Heart right ventricle (tissue), 16 donors: Measurements from ENCODE around the gene ZNF273. TPM values are rescaled to one million over a fixed set of nuclear protein-coding genes. Genes with fewer than 3 reads are reported as not detected.
A peak's percentile ranks its signal among the peaks of the same experiment; 100 is the strongest.

Source experiments
- ATAC-seq, 8 donors: fragments of 200-7000 bp; cut with Tn5 transposase; one replicate each; pipeline ENCODE4 v1.9.1; 2020; ENCODE audit warnings: mild to moderate bottlenecking in 8 of 8, moderate library complexity in 8 of 8, moderate number of reproducible peaks in 1 of 8
- DNase-seq, 2 donors: peaks; one replicate each; pipeline ENCODE4 v3.0.0-alpha.2; 2020
- H3K27ac ChIP-seq, 10 donors: fragments of 200-600 bp; sonication (generic) in 2 of 10; one replicate each; pipeline versions ENCODE4 v1.5.0 to v1.8.0; 2020 to 2022; ENCODE audit warnings: mild to moderate bottlenecking in 3 of 10
- H3K27me3 ChIP-seq, 7 donors: fragments of 200-600 bp; one replicate each; pipeline ENCODE4 v1.8.0; 2021 to 2022; ENCODE audit warnings: mild to moderate bottlenecking in 2 of 7
- H3K36me3 ChIP-seq, 9 donors: fragments of 200-600 bp; sonication (generic) in 1 of 9; one replicate each; pipeline versions ENCODE4 v1.5.0 to v1.8.0; 2020 to 2022; ENCODE audit warnings: mild to moderate bottlenecking in 2 of 9
- H3K4me1 ChIP-seq, 9 donors: fragments of 200-600 bp; sonication (generic) in 1 of 9; one replicate each; pipeline versions ENCODE4 v1.5.0 to v1.8.0; 2020 to 2022; ENCODE audit warnings: mild to moderate bottlenecking in 4 of 9
- H3K4me3 ChIP-seq, 10 donors: fragments of 200-600 bp; sonication (generic) in 2 of 10; one replicate each; pipeline versions ENCODE4 v1.5.0 to v1.8.0; 2020 to 2022; ENCODE audit warnings: mild to moderate bottlenecking in 7 of 10, moderate library complexity in 2 of 10
- H3K9me3 ChIP-seq, 11 donors: fragments of 200-600 bp in 10 of 11; sonication (generic) in 2 of 11; one replicate each; pipeline versions ENCODE4 v1.5.0 to v1.8.0; 2013 to 2022; ENCODE audit warnings: mild to moderate bottlenecking in 2 of 11, control low read depth in 1 of 11, moderate library complexity in 1 of 11
- WGBS, 2 donors: extraction: QIAGEN DNeasy Blood & Tissue Kit; methylation state at CpG; one replicate each; pipeline ENCODE4 v1.1.7; 2013; ENCODE audit warnings: inconsistent platforms in 1 of 2; 5-methylcytosine and 5-hydroxymethylcytosine counted together
- intact Hi-C, 10 donors: fragments of 100-400 bp; cut with DNase I; formaldehyde crosslinking; loops; one replicate each; pipeline versions ENCODE4 v1.11.1 to v1.14.2; 2022
- polyA plus RNA-seq, 2 donors: library from polyadenylated mRNA; stranded (reverse); fragments of 200-250 nt; gene quantifications; one replicate each; pipeline ENCODE4 v1.2.3, GENCODE V29; 2013
- total RNA-seq, 10 donors: library from RNA; stranded (reverse); fragmentation: NEBNext Ultra II Directional in 3 of 10; extraction: Animal tissue kit (Norgen Biotek cat#: 25700) in 3 of 10; gene quantifications; one replicate each; pipeline versions ENCODE4 v1.2.1 to v1.2.4, GENCODE V29; 2021 to 2023
- TF ChIP-seq, protein P1 (sequence below), 9 donors: fragments of 200-600 bp; sonication (generic) in 2 of 9; IDR thresholded peaks; one replicate each; pipeline versions ENCODE4 v1.5.0 to v1.8.0; 2021 to 2022; ENCODE audit warnings: antibody characterized with exemption in 9 of 9, mild to moderate bottlenecking in 5 of 9, moderate library complexity in 1 of 9
- donor health status: Arrhythmogenic right ventricular cardiomyopathy.
- donor health status: ischemic (EF 13 %, LVEDD 7.1; RV severe dilation, severe dysfunction).
- donor health status: healthy with polysubstance abuse.
- donor health status: DM: no; HTN: yes; CAD: no.
- donor health status: DM: no; HTN: no; CAD: no.
- donor health status: ischemic (EF 25% LVEDD 6.9; RV normal size, moderate dysfunction).
- donor health status: ischemic (EF 25% LVEDD 5.7; RV mildly dilated, moderate dysfunction).
- donor health status: healthy.
- donor health status: DM: yes; HTN: yes; CAD: no.
- donor health status: Ischemic cardiomyopathy.
- donor health status: ischemic (EF 35%, LVEDD 5.7; RV mildly dilated, moderate dysfunction).
- donor health status: nonischemic (EF 11% LVEDD 7.7; RV severe dilation, severe dysfunction).
- donor health status: DM: yes; HTN: yes; CAD: no.
- donor health status: PGD.
- donor health status: ischemic (EF 29% LVEDD 5.4; RV normal size, mild dysfunction).
- donor health status: nonischemic (EF 23%, LVEDD 6.1; RV moderate dilation, normal function).

The ZNF273 gene
- total and polyA plus RNA-seq, 12 donors: 0.90 to 3.1 (median 1.6) TPM

- ATAC-seq (peak in 6 of 8 donors; percentile 24 to 59 (median 48)), DNase-seq (no peak)
- Histone ChIP-seq H3K9me3 (no peaks in the 10 kb centered on the region), H3K36me3 (no peaks in the 10 kb centered on the region), H3K4me1 (peaks cover 0 to 12% (median 11%) of the 10 kb centered on the region in 9 donors), H3K27me3 (peaks cover 10 to 38% (median 23%) of the 10 kb centered on the region in 7 donors), H3K27ac (no peak overlapping the region), H3K4me3 (no peak overlapping the region)
- intact Hi-C loops: loop anchor here in 8 of 10 donors (2.0 to 10.0 kb wide), 5 partner anchors 266 to 357 kb away; no protein-coding TSS in a partner anchor
- WGBS, 2 donors: 4 to 7% methylated on average over 1 of the region's 1 CpG
- TF ChIP-seq, protein P1, sequence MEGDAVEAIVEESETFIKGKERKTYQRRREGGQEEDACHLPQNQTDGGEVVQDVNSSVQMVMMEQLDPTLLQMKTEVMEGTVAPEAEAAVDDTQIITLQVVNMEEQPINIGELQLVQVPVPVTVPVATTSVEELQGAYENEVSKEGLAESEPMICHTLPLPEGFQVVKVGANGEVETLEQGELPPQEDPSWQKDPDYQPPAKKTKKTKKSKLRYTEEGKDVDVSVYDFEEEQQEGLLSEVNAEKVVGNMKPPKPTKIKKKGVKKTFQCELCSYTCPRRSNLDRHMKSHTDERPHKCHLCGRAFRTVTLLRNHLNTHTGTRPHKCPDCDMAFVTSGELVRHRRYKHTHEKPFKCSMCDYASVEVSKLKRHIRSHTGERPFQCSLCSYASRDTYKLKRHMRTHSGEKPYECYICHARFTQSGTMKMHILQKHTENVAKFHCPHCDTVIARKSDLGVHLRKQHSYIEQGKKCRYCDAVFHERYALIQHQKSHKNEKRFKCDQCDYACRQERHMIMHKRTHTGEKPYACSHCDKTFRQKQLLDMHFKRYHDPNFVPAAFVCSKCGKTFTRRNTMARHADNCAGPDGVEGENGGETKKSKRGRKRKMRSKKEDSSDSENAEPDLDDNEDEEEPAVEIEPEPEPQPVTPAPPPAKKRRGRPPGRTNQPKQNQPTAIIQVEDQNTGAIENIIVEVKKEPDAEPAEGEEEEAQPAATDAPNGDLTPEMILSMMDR (IDR thresholded peaks at IDR 0.05): peak; percentile 42 to 90 (median 87)
Measured at GRCh38 chr7:64951250-64951848, 48.3 kb downstream of the ZNF273 start.

DNA sequence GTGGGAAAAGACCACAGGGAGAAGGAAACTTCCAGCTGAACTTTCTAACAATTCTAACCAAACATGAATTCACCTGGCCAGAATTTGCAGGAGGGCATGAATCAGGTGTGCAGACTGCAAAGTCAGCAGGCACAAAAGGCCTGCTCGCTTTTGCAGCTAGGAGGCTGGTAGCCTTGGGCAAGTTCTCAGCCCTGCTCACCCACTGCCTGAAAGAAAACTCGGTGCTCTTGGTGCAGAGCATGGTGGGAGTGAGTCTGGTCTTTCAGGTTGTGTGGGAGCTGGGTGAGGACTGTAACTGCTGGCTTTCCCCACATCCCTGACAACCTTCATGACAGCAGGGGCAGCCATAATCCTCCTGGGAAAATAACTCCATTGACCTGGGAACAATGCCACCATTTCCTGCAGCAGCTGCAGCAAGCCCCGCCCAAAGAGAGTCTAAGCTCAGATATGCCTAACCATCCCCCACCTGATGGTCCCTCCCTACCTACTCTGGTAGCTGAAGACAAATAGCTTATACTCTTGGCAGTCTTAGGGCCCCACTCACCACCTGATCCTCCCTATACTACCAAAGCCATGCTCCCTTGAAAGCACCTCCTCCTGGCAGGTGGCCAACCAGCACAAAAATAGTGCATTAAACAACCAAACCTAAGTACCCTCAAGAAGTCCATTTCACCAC, 56.1 kb downstream of the ZNF273 start:
- ATAC-seq (peak in 3 of 8 donors; percentile 30 to 38 (median 34)), DNase-seq (no peak)
- H3K9me3 ChIP-seq: peaks cover 0 to 40% (median 0%) of the 10 kb centered on the region in 11 donors
- 77 to 80% methylated on average over 3 of the region's 3 CpGs for WGBS, 2 donors
- H3K27me3 ChIP-seq: no peaks in the 10 kb centered on the region
- H3K36me3 ChIP-seq: no peaks in the 10 kb centered on the region
- no peak overlapping the region for H3K27ac ChIP-seq
- intact Hi-C loops: loop anchor here in 1 of 10 donors (10.0 kb wide), 1 partner anchor 266 kb away; no protein-coding TSS in a partner anchor
- no peak overlapping the region for H3K4me3 ChIP-seq
- H3K4me1 ChIP-seq: peaks cover 0 to 8% (median 0%) of the 10 kb centered on the region in 9 donors
- TF ChIP-seq, protein P1 (IDR thresholded peaks at IDR 0.05): no peak

DNA sequence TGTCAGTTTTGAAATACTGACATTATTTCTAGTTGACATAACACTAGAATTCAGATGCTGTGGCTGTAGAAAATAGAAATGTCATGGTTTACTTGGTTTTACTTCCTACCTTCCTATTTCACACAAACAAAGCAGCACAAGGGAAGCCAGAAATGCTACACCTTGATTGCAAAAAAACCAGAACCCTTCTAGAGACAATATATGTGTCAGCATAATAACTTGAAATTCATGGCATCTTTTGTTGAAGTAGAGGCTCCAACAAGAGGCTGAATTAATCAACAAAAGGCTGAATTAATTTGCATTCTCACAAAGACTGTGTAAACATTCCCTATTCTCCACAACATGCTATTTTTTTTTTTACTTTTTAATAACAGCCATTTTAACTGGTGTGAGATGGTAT, 62.5 kb downstream of the ZNF273 start:
- Histone ChIP-seq H3K4me3 (no peak overlapping the region), H3K27ac (no peak overlapping the region), H3K9me3 (peaks cover 0 to 64% (median 0%) of the 10 kb centered on the region in 11 donors), H3K36me3 (no peaks in the 10 kb centered on the region), H3K27me3 (no peaks in the 10 kb centered on the region), H3K4me1 (no peaks in the 10 kb centered on the region)
- ATAC-seq: no peak
- intact Hi-C loops: no loop called here
- TF ChIP-seq, protein P1 (IDR thresholded peaks at IDR 0.05): no peak
- no peak for DNase-seq

GRCh38 chr7:64978497-64979203, 75.6 kb downstream of the ZNF273 start:
- TF ChIP-seq, protein P1 (IDR thresholded peaks at IDR 0.05): no peak
- H3K9me3 ChIP-seq: peaks cover 0 to 100% (median 81%) of the 10 kb centered on the region in 11 donors
- intact Hi-C loops: no loop called here

More at GRCh38 chr7:64978497-64979203, 75.6 kb downstream of the ZNF273 start:
- ATAC-seq (no peak), DNase-seq (no peak)
- H3K4me1 ChIP-seq: no peaks in the 10 kb centered on the region
- H3K27me3 ChIP-seq: no peaks in the 10 kb centered on the region
- H3K27ac ChIP-seq: no peak overlapping the region
- 99% methylated on average over 5 of the region's 5 CpGs for WGBS, 2 donors
- no peak overlapping the region for H3K4me3 ChIP-seq
- H3K36me3 ChIP-seq: peaks cover 5 to 65% (median 42%) of the 10 kb centered on the region in 9 donors
